Esophagus muscularis mucosa (tissue), 4 donors: ENCODE results near the gene PEX3.

ENCODE experiments used
- CTCF ChIP-seq, 3 experiments: fragments of 200-600 bp in 2 of 3; fragments of 450-650 bp in 1 of 3; sonication (generic) in 2 of 3; IDR thresholded peaks; one replicate each; pipeline ENCODE4 v1.5.1; 2017 to 2019; ENCODE audit warnings: antibody characterized with exemption in 3 of 3, mild to moderate bottlenecking in 2 of 3, moderate library complexity in 1 of 3
- EP300 ChIP-seq: sonication (generic); formaldehyde crosslinking; IDR thresholded peaks from one replicate; pipeline ENCODE4 v1.6.1; 2017; ENCODE audit warnings: antibody characterized with exemption
- POLR2A ChIP-seq: fragments of 450-650 bp; IDR thresholded peaks from one replicate; pipeline ENCODE4 v1.6.1; 2017; ENCODE audit warnings: antibody characterized with exemption, moderate library complexity, mild to moderate bottlenecking, low read depth
- POLR2AphosphoS5 ChIP-seq, 2 donors: sonication (generic); formaldehyde crosslinking; IDR thresholded peaks; one replicate each; pipeline ENCODE4 v1.6.1; 2017; ENCODE audit warnings: antibody characterized with exemption in 2 of 2

- no peak for TF ChIP-seq CTCF (IDR thresholded peaks at IDR 0.05)
- no peak for TF ChIP-seq EP300
- no peak for TF ChIP-seq POLR2AphosphoS5 (IDR thresholded peaks at IDR 0.05)
- no peak for TF ChIP-seq POLR2A
These were observed 25.9 kb downstream of the PEX3 start for GRCh38 chr6:143476545-143476944.
